A549 (cell line): ENCODE results near the gene ARHGAP26.

Experiments
- CEBPB ChIP-seq, 2 experiments: fragments of >200 bp in 1 of 2; sonication (Bioruptor Twin) in 1 of 2; formaldehyde crosslinking in 1 of 2; IDR thresholded peaks; 2 replicates each; pipeline ENCODE4 v1.6.1; 2012 to 2016
- EHMT2 ChIP-seq: fragments of 200-600 bp; sonication (generic); IDR thresholded peaks from 2 replicates; pipeline ENCODE4 v1.6.1; 2016; ENCODE audit warnings: antibody characterized with exemption, low read depth, mild to moderate bottlenecking, moderate library complexity
- JUNB ChIP-seq: fragments of >200 bp; sonication (Bioruptor Twin); formaldehyde crosslinking; IDR thresholded peaks from 2 replicates; pipeline ENCODE4 v1.6.1; 2016
- POLR2A ChIP-seq: IDR thresholded peaks from 2 replicates; pipeline ENCODE4 v1.6.1; 2012; ENCODE audit warnings: mild to moderate bottlenecking, low read length
- TF ChIP-seq, protein P1 (sequence below): fragments of >200 bp; sonication (Bioruptor Twin); formaldehyde crosslinking; IDR thresholded peaks from 3 replicates; pipeline ENCODE4 v1.5.1; 2016
- TF ChIP-seq, protein P2 (sequence below): IDR thresholded peaks from 2 replicates; pipeline ENCODE4 v1.6.1; 2012

DNA sequence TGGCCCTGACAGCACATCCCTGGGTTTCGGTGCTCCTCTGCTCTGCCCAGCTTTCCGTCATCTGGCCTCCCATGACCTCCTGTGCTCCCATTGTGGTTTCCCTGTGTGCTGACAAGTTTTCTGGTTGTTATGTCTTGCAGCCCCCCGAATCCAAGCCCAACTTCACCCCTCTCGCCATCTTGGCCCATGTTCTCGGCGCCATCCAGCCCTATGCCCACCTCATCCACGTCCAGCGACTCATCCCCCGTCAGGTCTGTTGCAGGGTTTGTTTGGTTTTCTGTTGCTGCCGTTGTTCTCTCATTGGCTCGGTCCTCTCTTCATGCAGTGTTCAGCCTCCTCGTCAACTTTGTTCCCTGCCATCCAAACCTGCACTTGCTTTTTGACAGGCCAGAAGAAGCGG lies 436.9 kb downstream of the ARHGAP26 start:
- TF ChIP-seq JUNB: no peak
- no peak for TF ChIP-seq EHMT2
- TF ChIP-seq CEBPB (IDR thresholded peaks at IDR 0.05): no peak
- TF ChIP-seq, protein P1, sequence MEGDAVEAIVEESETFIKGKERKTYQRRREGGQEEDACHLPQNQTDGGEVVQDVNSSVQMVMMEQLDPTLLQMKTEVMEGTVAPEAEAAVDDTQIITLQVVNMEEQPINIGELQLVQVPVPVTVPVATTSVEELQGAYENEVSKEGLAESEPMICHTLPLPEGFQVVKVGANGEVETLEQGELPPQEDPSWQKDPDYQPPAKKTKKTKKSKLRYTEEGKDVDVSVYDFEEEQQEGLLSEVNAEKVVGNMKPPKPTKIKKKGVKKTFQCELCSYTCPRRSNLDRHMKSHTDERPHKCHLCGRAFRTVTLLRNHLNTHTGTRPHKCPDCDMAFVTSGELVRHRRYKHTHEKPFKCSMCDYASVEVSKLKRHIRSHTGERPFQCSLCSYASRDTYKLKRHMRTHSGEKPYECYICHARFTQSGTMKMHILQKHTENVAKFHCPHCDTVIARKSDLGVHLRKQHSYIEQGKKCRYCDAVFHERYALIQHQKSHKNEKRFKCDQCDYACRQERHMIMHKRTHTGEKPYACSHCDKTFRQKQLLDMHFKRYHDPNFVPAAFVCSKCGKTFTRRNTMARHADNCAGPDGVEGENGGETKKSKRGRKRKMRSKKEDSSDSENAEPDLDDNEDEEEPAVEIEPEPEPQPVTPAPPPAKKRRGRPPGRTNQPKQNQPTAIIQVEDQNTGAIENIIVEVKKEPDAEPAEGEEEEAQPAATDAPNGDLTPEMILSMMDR: no peak
- no peak for TF ChIP-seq POLR2A
- TF ChIP-seq, protein P2, sequence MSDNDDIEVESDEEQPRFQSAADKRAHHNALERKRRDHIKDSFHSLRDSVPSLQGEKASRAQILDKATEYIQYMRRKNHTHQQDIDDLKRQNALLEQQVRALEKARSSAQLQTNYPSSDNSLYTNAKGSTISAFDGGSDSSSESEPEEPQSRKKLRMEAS: no peak
